H1 (cell line): ENCODE measurements around the gene ANO9. TPM values are rescaled to one million over a fixed set of nuclear protein-coding genes. Genes with fewer than 3 reads are reported as not detected.

Experiments used
- CTCF ChIA-PET: fragments of 300-600 bp; sonication (Branson Sonifier 250); formaldehyde crosslinking; loops from one replicate; lab custom pipeline; 2021; ENCODE audit not compliant: partially characterized antibody; lab: Charles Lee
- POLR2A ChIA-PET: fragments of 300-600 bp; sonication (Branson Sonifier 250); formaldehyde crosslinking; loops from one replicate; lab custom pipeline; 2021; ENCODE audit warnings: inconsistent platforms; ENCODE audit not compliant: partially characterized antibody; lab: Charles Lee
- DNase-seq, 2 experiments: peaks; one replicate each; pipeline versions ENCODE4 v3.0.0 to v3.0.0-alpha.2; 2010 to 2022; ENCODE audit warnings: low spot score in 2 of 2, low read depth in 1 of 2, mixed read lengths in 1 of 2
- FAIRE-seq: peaks from 2 replicates; lab custom pipeline; 2011; peaks lifted over from hg19 to GRCh38; lab: Jason Lieb, UNC
- H2AFZ ChIP-seq: 2 replicates; pipeline ENCODE4 v1.8.1; 2012; ENCODE audit warnings: low read length, inconsistent platforms
- H2AK5ac ChIP-seq: 2 replicates; pipeline ENCODE4 v1.6.1; 2013; ENCODE audit warnings: low read depth, low read length
- H2BK120ac ChIP-seq: replicated peaks from 2 replicates; pipeline ENCODE3; 2013; ENCODE audit warnings: low read depth, low read length, inconsistent platforms
- H2BK12ac ChIP-seq: 2 replicates; pipeline ENCODE4 v1.6.1; 2013; ENCODE audit warnings: low read depth, low read length
- H2BK15ac ChIP-seq: 2 replicates; pipeline ENCODE4 v1.6.1; 2013; ENCODE audit warnings: low read length
- H2BK20ac ChIP-seq: 2 replicates; pipeline ENCODE4 v1.6.1; 2013; ENCODE audit warnings: low read length
- H2BK5ac ChIP-seq: 2 replicates; pipeline ENCODE4 v1.6.1; 2013; ENCODE audit warnings: low read depth, low read length
- H3K14ac ChIP-seq: 2 replicates; pipeline ENCODE4 v1.6.1; 2013; ENCODE audit warnings: inconsistent platforms; ENCODE audit not compliant: insufficient read length
- H3K18ac ChIP-seq: 2 replicates; pipeline ENCODE4 v1.6.1; 2013; ENCODE audit warnings: low read length; ENCODE audit errors: extremely low read depth
- H3K23ac ChIP-seq: 2 replicates; pipeline ENCODE4 v1.6.1; 2013; ENCODE audit warnings: inconsistent platforms; ENCODE audit not compliant: insufficient read length
- H3K23me2 ChIP-seq: 2 replicates; pipeline ENCODE4 v1.6.1; 2013; ENCODE audit warnings: low read depth, low read length
- H3K27ac ChIP-seq: 2 replicates; pipeline ENCODE4 v1.6.1; 2011; ENCODE audit warnings: low read depth, low read length, inconsistent platforms
- H3K27me3 ChIP-seq, 4 experiments: replicated peaks in 1 of 4; 1 replicate in 1 of 4; 2 replicates in 3 of 4; pipeline versions ENCODE4 v1.6.1 to v1.8.1; 2011 to 2013; ENCODE audit warnings: low read length in 3 of 4, mild to moderate bottlenecking in 3 of 4, inconsistent platforms in 2 of 4, mixed read lengths in 2 of 4, moderate library complexity in 1 of 4; ENCODE audit not compliant: control insufficient read depth in 3 of 4, insufficient read depth in 3 of 4; ENCODE audit errors: extremely low read depth in 1 of 4
- H3K36me3 ChIP-seq, 4 experiments: 2 replicates each; pipeline versions ENCODE4 v1.6.1 to v1.8.1; 2011 to 2013; ENCODE audit warnings: mild to moderate bottlenecking in 4 of 4, low read length in 3 of 4, moderate library complexity in 2 of 4, control low read depth in 1 of 4, inconsistent platforms in 1 of 4; ENCODE audit not compliant: insufficient read depth in 4 of 4, control insufficient read depth in 2 of 4
- H3K4ac ChIP-seq: replicated peaks from 2 replicates; pipeline ENCODE3; 2013; ENCODE audit warnings: low read length, low read depth, mixed read lengths, inconsistent platforms; ENCODE audit not compliant: insufficient read length
- H3K4me1 ChIP-seq, 4 experiments: replicated peaks in 1 of 4; 1 replicate in 1 of 4; 2 replicates in 3 of 4; pipeline versions ENCODE4 v1.6.1 to v1.8.1; 2011 to 2013; ENCODE audit warnings: low read length in 3 of 4, inconsistent platforms in 2 of 4, mixed read lengths in 1 of 4; ENCODE audit not compliant: insufficient read depth in 4 of 4, control insufficient read depth in 3 of 4
- H3K4me2 ChIP-seq, 2 experiments: 2 replicates each; pipeline versions ENCODE4 v1.6.1 to v1.8.1; 2011 to 2013; ENCODE audit warnings: low read depth in 2 of 2, low read length in 2 of 2, control low read depth in 1 of 2, inconsistent platforms in 1 of 2, mild to moderate bottlenecking in 1 of 2; ENCODE audit not compliant: insufficient read depth in 1 of 2
- H3K4me3 ChIP-seq, 4 experiments: fragments of 200-600, 300-600 bp in 1 of 4; sonication (generic), shearing (Covaris generic), sonication (Bioruptor Twin) in 1 of 4; 2 replicates each; pipeline versions ENCODE4 v1.5.1 to v1.8.1; 2011 to 2016; ENCODE audit warnings: low read length in 4 of 4, low read depth in 3 of 4, control low read depth in 2 of 4, inconsistent platforms in 2 of 4, mild to moderate bottlenecking in 2 of 4, mixed read lengths in 1 of 4, moderate library complexity in 1 of 4; ENCODE audit not compliant: insufficient read depth in 2 of 4; ENCODE audit errors: extremely low read depth in 1 of 4
- H3K56ac ChIP-seq: replicated peaks from 2 replicates; pipeline ENCODE3; 2013; ENCODE audit warnings: low read depth, mild to moderate bottlenecking, mixed read lengths, low read length, inconsistent platforms; ENCODE audit not compliant: insufficient read length
- H3K79me1 ChIP-seq: 2 replicates; pipeline ENCODE4 v1.6.1; 2013; ENCODE audit warnings: low read depth, low read length, control low read depth
- H3K79me2 ChIP-seq, 2 experiments: 2 replicates each; pipeline versions ENCODE4 v1.6.1 to v1.8.1; 2012 to 2013; ENCODE audit warnings: low read length in 2 of 2, mild to moderate bottlenecking in 2 of 2, inconsistent platforms in 1 of 2; ENCODE audit not compliant: insufficient read depth in 2 of 2, control insufficient read depth in 1 of 2
- H3K9ac ChIP-seq, 4 experiments: replicated peaks in 1 of 4; 1 replicate in 1 of 4; 2 replicates in 3 of 4; pipeline versions ENCODE4 v1.6.1 to v1.8.1; 2011 to 2013; ENCODE audit warnings: low read depth in 3 of 4, low read length in 3 of 4, control low read depth in 2 of 4, mild to moderate bottlenecking in 2 of 4, moderate library complexity in 2 of 4, inconsistent platforms in 1 of 4; ENCODE audit errors: extremely low read depth in 1 of 4
- H3K9me3 ChIP-seq, 2 experiments: 2 replicates each; pipeline versions ENCODE4 v1.6.1 to v1.8.1; 2012 to 2013; ENCODE audit warnings: mild to moderate bottlenecking in 2 of 2, moderate library complexity in 2 of 2, control low read depth in 1 of 2, inconsistent platforms in 1 of 2, low read depth in 1 of 2, low read length in 1 of 2, mixed read lengths in 1 of 2; ENCODE audit not compliant: insufficient read depth in 2 of 2
- H4K20me1 ChIP-seq, 2 experiments: replicated peaks in 1 of 2; 2 replicates each; pipeline versions ENCODE3 to v1.8.1; 2011 to 2013; ENCODE audit warnings: inconsistent platforms in 2 of 2, low read length in 2 of 2, mild to moderate bottlenecking in 1 of 2; ENCODE audit not compliant: insufficient read depth in 2 of 2, control insufficient read depth in 1 of 2
- H4K5ac ChIP-seq: 2 replicates; pipeline ENCODE4 v1.6.1; 2013; ENCODE audit warnings: low read length, low read depth, mixed read lengths, inconsistent platforms; ENCODE audit not compliant: insufficient read length
- H4K8ac ChIP-seq: 2 replicates; pipeline ENCODE4 v1.8.0; 2013; ENCODE audit warnings: mild to moderate bottlenecking, moderate library complexity, low read length, inconsistent platforms; ENCODE audit not compliant: insufficient read depth; ENCODE audit errors: extremely low read depth
- H4K91ac ChIP-seq: replicated peaks from 2 replicates; pipeline ENCODE3; 2013; ENCODE audit warnings: low read length, mixed read lengths, inconsistent platforms; ENCODE audit not compliant: insufficient read length
- CHD1 ChIP-seq: IDR thresholded peaks from 2 replicates; pipeline ENCODE4 v1.6.1; 2012; ENCODE audit warnings: low read depth, low read length, improper control_type of control experiment
- CHD2 ChIP-seq: IDR thresholded peaks from 2 replicates; pipeline ENCODE4 v1.6.1; 2012; ENCODE audit warnings: low read length, improper control_type of control experiment
- CTBP2 ChIP-seq: IDR thresholded peaks from 2 replicates; pipeline ENCODE4 v1.7.0; 2011; ENCODE audit warnings: borderline replicate concordance, mild to moderate bottlenecking, moderate library complexity, mixed read lengths, low read length; ENCODE audit not compliant: insufficient read depth, insufficient read length
- KDM4A ChIP-seq: IDR thresholded peaks from one replicate; pipeline ENCODE4 v1.7.1; 2012; ENCODE audit warnings: low read depth, mild to moderate bottlenecking, moderate library complexity, low read length, inconsistent platforms; ENCODE audit not compliant: severe bottlenecking
- MAX ChIP-seq: IDR thresholded peaks from 2 replicates; pipeline ENCODE4 v1.6.1; 2012; ENCODE audit warnings: inconsistent platforms
- SAP30 ChIP-seq: fragments of 300-600 bp; sonication (generic); IDR thresholded peaks from 2 replicates; pipeline ENCODE4 v1.7.1; 2012; ENCODE audit warnings: low read length, moderate library complexity, mild to moderate bottlenecking, inconsistent platforms; ENCODE audit not compliant: insufficient read depth, insufficient replicate concordance
- SIN3A ChIP-seq, 2 experiments: IDR thresholded peaks in 1 of 2; conservative IDR thresholded peaks in 1 of 2; 2 replicates each; pipeline ENCODE4 v1.6.1; 2011 to 2012; ENCODE audit warnings: low read length in 2 of 2, improper control_type of control experiment in 1 of 2, low read depth in 1 of 2, mild to moderate bottlenecking in 1 of 2
- SP1 ChIP-seq: IDR thresholded peaks from 2 replicates; pipeline ENCODE4 v1.6.1; 2011; ENCODE audit warnings: low read depth, low read length
- ZNF274 ChIP-seq: IDR thresholded peaks from 2 replicates; pipeline ENCODE4 v1.7.0; 2012; ENCODE audit warnings: low read length, borderline replicate concordance; ENCODE audit errors: extremely low read depth
- WGBS, 2 experiments: shearing (Covaris generic) in 1 of 2; methylation state at CpG; one replicate each; pipeline versions ENCODE4 v1.1.6 to v1.1.7; 2013 to 2015; ENCODE audit warnings: low lambda C conversion rate in 2 of 2, mixed read lengths in 2 of 2, inconsistent platforms in 1 of 2, low coverage in 1 of 2, missing lambda C conversion rate in 1 of 2; ENCODE audit not compliant: insufficient replicate concordance in 2 of 2, insufficient coverage in 1 of 2, insufficient read length in 1 of 2; ENCODE audit errors: extremely low coverage in 1 of 2, missing lambda C conversion rate in 1 of 2; 5-methylcytosine and 5-hydroxymethylcytosine counted together
- polyA plus RNA-seq, 7 experiments: library from polyadenylated mRNA; depleted of rRNA in 3 of 7; stranded (reverse) in 5 of 7; unstranded in 2 of 7; fragments of >200 nt in 5 of 7; fragments of 200-250 nt in 2 of 7; gene quantifications; 1 replicate in 5 of 7; 2 replicates in 1 of 7; 4 replicates in 1 of 7; pipeline versions ENCODE4 v1.2.1 to v1.2.3, GENCODE V29; 2011 to 2013; ENCODE audit warnings: missing spikeins in 2 of 7, mixed read lengths in 2 of 7
- total RNA-seq: library from RNA; stranded (reverse); fragmentation: NEBNext Ultra II Directional; extraction: Animal tissue kit (Norgen Biotek cat#: 25700); gene quantifications from 2 replicates; pipeline ENCODE4 v1.2.1, GENCODE V29; 2021

Gene ANO9
- total and polyA plus RNA-seq, 2 of the 8 experiments (the other 6 are each of a cell fraction or from before 2014, with no cell fraction given): 20.0 to 20.7 TPM

- DNase-seq: no peak
- Histone ChIP-seq H3K27ac (no peak overlapping the region), H2BK5ac (no peak overlapping the region; the same call in 1 of the 2 replicates), H3K79me1 (peaks cover 21% of the 10 kb centered on the region; the same call in 1 of the 2 replicates), H3K9ac (no peak overlapping the region), H3K9me3 (no peaks in the 10 kb centered on the region), H3K18ac (no peak overlapping the region), H4K8ac (no peak overlapping the region), H3K23me2 (no peaks in the 10 kb centered on the region; the same call in 1 of the 2 replicates), H3K4me2 (no peak overlapping the region), H3K56ac (no peak overlapping the region), H3K23ac (no peak overlapping the region), H3K4me3 (no peak overlapping the region), H3K79me2 (peaks cover 22 to 74% of the 10 kb centered on the region in 2 experiments), H3K27me3 (no peaks in the 10 kb centered on the region), H3K14ac (no peak overlapping the region), H4K5ac (no peak overlapping the region), H3K36me3 (peaks cover 2 to 11% (median 3%) of the 10 kb centered on the region in 4 experiments; a peak in 3 of 8 replicates), H3K4ac (no peak overlapping the region), H2BK120ac (no peak overlapping the region), H4K20me1 (peaks cover 15 to 23% of the 10 kb centered on the region in 2 experiments), H2AK5ac (no peak overlapping the region), H2BK12ac (no peak overlapping the region), H4K91ac (no peak overlapping the region), H2AFZ (no peak overlapping the region), H2BK15ac (no peak overlapping the region), H3K4me1 (peaks cover 3 to 24% (median 6%) of the 10 kb centered on the region in 4 experiments), H2BK20ac (no peak overlapping the region)
- CTCF ChIA-PET: interaction anchor here (0.9 to 1.2 kb wide), 2 partner anchors 64 to 90 kb away, joined by 3 to 5 read pairs; no protein-coding TSS in a partner anchor
- POLR2A ChIA-PET: interaction anchor here (0.6 to 1.5 kb wide), 5 partner anchors 10 to 73 kb away, joined by 3 to 4 read pairs (median 3); partner anchors contain the start of gene ANO9
- WGBS, 2 experiments: 95% methylated on average over 9 of the region's 9 CpGs; no CpG with 5 or more reads in 1 of the 2 experiments
- TF ChIP-seq SIN3A (conservative IDR thresholded peaks at IDR 0.05 in 1 of 2, IDR thresholded peaks at IDR 0.05 in 1 of 2; ENCODE audit: low read depth in 1 of 2, low read length in 2 of 2) (no peak), SAP30 (no peak), KDM4A (no peak), CHD2 (no peak), SP1 (no peak), MAX (no peak), ZNF274 (no peak), CTBP2 (no peak), CHD1 (no peak)
- FAIRE-seq: no peak
Observed at GRCh38 chr11:454043-454442, 12.2 kb upstream of the ANO9 start.
